HG03135 (cell line): ENCODE measurements around the gene CD86.
"Not testable (repeated sequence)": the region's sequence is repeated elsewhere in the genome, so short reads cannot be mapped to it uniquely, and the experiment has no call there.

ENCODE experiments used
- ATAC-seq: cut with Tn5 transposase; IDR thresholded peaks from one replicate; pipeline ENCODE4 v1.9.1; 2021; ENCODE audit warnings: mild to moderate bottlenecking, moderate library complexity; ENCODE audit not compliant: unreplicated experiment

Gene CD86

GRCh38 chr3:122055215-122055614 is at the start of gene CD86:
Gene CD86, plus strand, starts transcription at chr3:122055362. Its CDS starts 128 bp downstream, at chr3:122055490.
- ATAC-seq, result peak; percentile 89

GRCh38 chr3:122006267-122006666 is 48.9 kb upstream of the CD86 start:
- ATAC-seq, result no peak

GRCh38 chr3:122008166-122008565 is 47.0 kb upstream of the CD86 start:
- no peak for ATAC-seq

GRCh38 chr3:122010506-122010905 is 44.7 kb upstream of the CD86 start:
- no peak for ATAC-seq

- ATAC-seq, result no peak
Measured at GRCh38 chr3:122011396-122011795, 43.8 kb upstream of the CD86 start.

- no peak for ATAC-seq
Measured at GRCh38 chr3:122012821-122013220, 42.3 kb upstream of the CD86 start.

GRCh38 chr3:122013448-122013925 is 41.7 kb upstream of the CD86 start:
- ATAC-seq, result no peak

GRCh38 chr3:122014741-122015140 is 40.4 kb upstream of the CD86 start:
- ATAC-seq, result peak; percentile 81

- no peak for ATAC-seq
Measured at GRCh38 chr3:122019493-122019892, 35.7 kb upstream of the CD86 start.

- no peak for ATAC-seq
Measured at GRCh38 chr3:122021037-122021436, 34.1 kb upstream of the CD86 start.

- no peak for ATAC-seq
Measured at GRCh38 chr3:122021811-122022401, 33.3 kb upstream of the CD86 start, which contains the start of gene ILDR1. Gene ILDR1, minus strand, starts transcription at chr3:122022247. Its CDS starts 170 bp downstream, at chr3:122022077.

GRCh38 chr3:122023335-122023910 is 31.7 kb upstream of the CD86 start:
- ATAC-seq, result no peak

GRCh38 chr3:122024800-122025199 is 30.4 kb upstream of the CD86 start:
- no peak for ATAC-seq

GRCh38 chr3:122025296-122025695 is 29.9 kb upstream of the CD86 start:
- peak; percentile 66 for ATAC-seq

GRCh38 chr3:122030381-122031122 is 24.6 kb upstream of the CD86 start:
- ATAC-seq, result peak; percentile 65

GRCh38 chr3:122031123-122031468 is 24.1 kb upstream of the CD86 start:
- peak; percentile 30 for ATAC-seq

GRCh38 chr3:122032531-122032930 is 22.6 kb upstream of the CD86 start:
- no peak for ATAC-seq

- ATAC-seq, result no peak
Measured at GRCh38 chr3:122033023-122033422, 22.1 kb upstream of the CD86 start.

- ATAC-seq, result not testable (repeated sequence)
Measured at GRCh38 chr3:122047296-122047695, 7.9 kb upstream of the CD86 start.

GRCh38 chr3:122047773-122048172 is 7.4 kb upstream of the CD86 start:
- not testable (repeated sequence) for ATAC-seq

GRCh38 chr3:122052968-122053367 is 2.2 kb upstream of the CD86 start:
- ATAC-seq, result peak; percentile 49

GRCh38 chr3:122057671-122058070 is 2.5 kb downstream of the CD86 start:
- no peak for ATAC-seq
